Activated CD4-positive, alpha-beta T cell treated with anti-CD3 and anti-CD28 coated beads for 24 hours (primary cell): ENCODE results near the gene OR6P1.

Source experiments
- DNase-seq, 2 donors: peaks; one replicate each; pipeline ENCODE4 v3.0.0-alpha.2; 2020; ENCODE audit warnings: low read depth in 2 of 2

The OR6P1 gene

GRCh38 chr1:158570480-158570879 is at the start of gene OR6P1:
TSS of gene OR6P1 (minus strand) at chr1:158570580. CDS start at chr1:158563604, 6,976 bp downstream.
- DNase-seq = no peak

GRCh38 chr1:158613764-158614163 is 43.4 kb upstream of the OR6P1 start:
- no peak for DNase-seq

- no peak for DNase-seq
Measured at GRCh38 chr1:158611916-158612315, 41.5 kb upstream of the OR6P1 start.

GRCh38 chr1:158607296-158607695 is 36.9 kb upstream of the OR6P1 start:
- no peak for DNase-seq

- no peak for DNase-seq
Measured at GRCh38 chr1:158604968-158605367, 34.6 kb upstream of the OR6P1 start, which contains the start of gene OR10Z1. TSS of gene OR10Z1 (plus strand) at chr1:158605268. CDS start at chr1:158606439, 1,171 bp downstream.

GRCh38 chr1:158600735-158601134 is 30.4 kb upstream of the OR6P1 start:
- no peak for DNase-seq

- no peak for DNase-seq
Measured at GRCh38 chr1:158586942-158587341, 16.6 kb upstream of the OR6P1 start.

- DNase-seq = no peak
Measured at GRCh38 chr1:158583962-158584361, 13.6 kb upstream of the OR6P1 start.

GRCh38 chr1:158579733-158580132 is 9.4 kb upstream of the OR6P1 start, which contains the start of gene OR10X1:
TSS of gene OR10X1 (minus strand) at chr1:158579899. CDS start at chr1:158579899, 0 bp downstream.
- DNase-seq = no peak

- no peak for DNase-seq
Measured at GRCh38 chr1:158577561-158577960, 7.2 kb upstream of the OR6P1 start.

GRCh38 chr1:158572226-158572625 is 1.8 kb upstream of the OR6P1 start:
- DNase-seq = no peak

GRCh38 chr1:158564608-158565007 is 5.8 kb downstream of the OR6P1 start:
- DNase-seq = no peak

- no peak for DNase-seq
Measured at GRCh38 chr1:158563853-158564252, 6.5 kb downstream of the OR6P1 start.

GRCh38 chr1:158559696-158560095 is 10.7 kb downstream of the OR6P1 start:
- DNase-seq = no peak

- no peak for DNase-seq
Measured at GRCh38 chr1:158554352-158554751, 16.0 kb downstream of the OR6P1 start, which contains the start of gene OR6Y1. TSS of gene OR6Y1 (minus strand) at chr1:158554405. CDS start at chr1:158548105, 6,300 bp downstream.

- no peak for DNase-seq
Measured at GRCh38 chr1:158552296-158552695, 18.1 kb downstream of the OR6P1 start.

- no peak for DNase-seq
Measured at GRCh38 chr1:158547533-158547932, 22.8 kb downstream of the OR6P1 start.

GRCh38 chr1:158537609-158538008 is 32.8 kb downstream of the OR6P1 start:
- no peak for DNase-seq

- DNase-seq = no peak
Measured at GRCh38 chr1:158534496-158534895, 35.9 kb downstream of the OR6P1 start.

- no peak for DNase-seq
Measured at GRCh38 chr1:158527190-158527815, 43.1 kb downstream of the OR6P1 start.

- no peak for DNase-seq
Measured at GRCh38 chr1:158521666-158522058, 48.7 kb downstream of the OR6P1 start.

- no peak for DNase-seq
Measured at GRCh38 chr1:158520955-158521665, 49.3 kb downstream of the OR6P1 start.

- no peak for DNase-seq
Measured at GRCh38 chr1:158520021-158520420, 50.4 kb downstream of the OR6P1 start.
